NB4 (cell line): Measurements from ENCODE around the gene TRAPPC12.
"Not testable (repeated sequence)": the region's sequence is repeated elsewhere in the genome, so short reads cannot be mapped to it uniquely, and the experiment has no call there.

Experiments
- CTCF ChIP-seq: IDR thresholded peaks from one replicate; pipeline ENCODE4 v1.5.1; 2012; ENCODE audit warnings: low read depth, low read length
- MAX ChIP-seq: IDR thresholded peaks from 2 replicates; pipeline ENCODE4 v1.6.1; 2011; ENCODE audit warnings: low read depth, low read length
- MYC ChIP-seq: IDR thresholded peaks from 2 replicates; pipeline ENCODE4 v1.6.1; 2011; ENCODE audit warnings: low read depth, low read length
- POLR2A ChIP-seq: IDR thresholded peaks from 2 replicates; pipeline ENCODE4 v1.6.1; 2011; ENCODE audit warnings: mild to moderate bottlenecking; ENCODE audit not compliant: insufficient read length; ENCODE audit errors: extremely low read depth

- TF ChIP-seq POLR2A, CTCF, MAX, MYC: not testable (repeated sequence)
Measured at GRCh38 chr2:3357446-3357845, 22.0 kb upstream of the TRAPPC12 start.
